ENCODE results near the gene ADARB1. TPM values are rescaled to one million over a fixed set of nuclear protein-coding genes. Genes with fewer than 3 reads are reported as not detected.
A peak's percentile ranks its signal among the peaks of the same experiment; 100 is the strongest.

ADARB1 gene
- total RNA-seq, 2 experiments from 2014 or later: 6.6 to 20.5 TPM

- Histone ChIP-seq H3K4me3 (ENCODE audit: low read depth, low read length, poor library complexity, severe bottlenecking) (peak overlapping the region; percentile 44), H3K27ac (ENCODE audit: low read depth, low read length, poor library complexity, severe bottlenecking) (peak overlapping the region; percentile 81), H3K9me2 (ENCODE audit: insufficient read depth, low read length) (no peaks in the 10 kb centered on the region), H3K4me1 (ENCODE audit: insufficient read depth, low read length, poor library complexity, severe bottlenecking) (peaks cover 63% of the 10 kb centered on the region), H3K9me3 (ENCODE audit: low read length) (0 out of 2 replicates have a peak, but pooled peaks cover 7% of the 10 kb centered on the region), H3K36me3 (ENCODE audit: insufficient read depth, low read length) (no peaks in the 10 kb centered on the region; the same call in 1 of the 2 replicates), H4K20me1 (ENCODE audit: insufficient read depth, low read length) (no peaks in the 10 kb centered on the region), H3K4me2 (ENCODE audit: low read length) (peak overlapping the region; percentile 62), H2AFZ (ENCODE audit: low read length) (no peak overlapping the region), H3K79me2 (ENCODE audit: insufficient read depth, low read depth, low read length) (no peaks in the 10 kb centered on the region)
- intact Hi-C loops (cut with micrococcal nuclease; ENCODE audit: unreplicated experiment): loop anchor here (1.0 to 2.0 kb wide), 2 partner anchors 17 to 36 kb away; partner anchors contain the start of gene ADARB1
- BruUV-seq (replicated peaks): no TSS peak
- ChIA-PET POLR2A (interaction anchor here (1.1 to 7.3 kb wide), 2 partner anchors 8 to 14 kb away, joined by 3 to 116 read pairs; no protein-coding TSS in a partner anchor), CTCF (ENCODE audit: unreplicated experiment) (interaction anchor here (1.0 to 3.0 kb wide), 4 partner anchors 12 to 237 kb away, joined by 3 to 14 read pairs (median 4); no protein-coding TSS in a partner anchor)
- no peak for TF ChIP-seq EZH2phosphoT487 (IDR thresholded peaks at IDR 0.05; ENCODE audit: borderline replicate concordance, low read depth, low read length)
- no peak for TF ChIP-seq CTCF (conservative IDR thresholded peaks at IDR 0.05; ENCODE audit: low read length)
- DNase-seq (ENCODE audit: low spot score): peak; percentile 57
Measured at GRCh38 chr21:45110873-45111624, 36.7 kb downstream of the ADARB1 start.

- CTCF ChIA-PET (ENCODE audit: unreplicated experiment): interaction anchor here (0.8 to 3.0 kb wide), 4 partner anchors 11 to 17 kb away, joined by 3 to 14 read pairs (median 4); no protein-coding TSS in a partner anchor
- no peak overlapping the region for H2AFZ ChIP-seq (ENCODE audit: low read length)
- no peaks in the 10 kb centered on the region for H3K79me2 ChIP-seq (ENCODE audit: insufficient read depth, low read depth, low read length)
Measured at GRCh38 chr21:45111703-45112102, 37.3 kb downstream of the ADARB1 start.

More at GRCh38 chr21:45111703-45112102, 37.3 kb downstream of the ADARB1 start:
- BruUV-seq (replicated peaks): no TSS peak
- POLR2A ChIA-PET: interaction anchor here (1.1 to 7.3 kb wide), 2 partner anchors 9 to 13 kb away, joined by 4 to 116 read pairs; no protein-coding TSS in a partner anchor
- no peaks in the 10 kb centered on the region for H3K9me2 ChIP-seq (ENCODE audit: insufficient read depth, low read length)
- H3K4me2 ChIP-seq (ENCODE audit: low read length): peak overlapping the region; percentile 62
- H3K9me3 ChIP-seq (ENCODE audit: low read length): 0 out of 2 replicates have a peak, but pooled peaks cover 7% of the 10 kb centered on the region
- H3K4me1 ChIP-seq (ENCODE audit: insufficient read depth, low read length, poor library complexity, severe bottlenecking): peaks cover 58% of the 10 kb centered on the region
- no peak for DNase-seq (ENCODE audit: low spot score)
- intact Hi-C loops (cut with micrococcal nuclease; ENCODE audit: unreplicated experiment): loop anchor here (2.0 kb wide), 1 partner anchor 37 kb away; the partner anchor contains the start of gene ADARB1
- H3K36me3 ChIP-seq (ENCODE audit: insufficient read depth, low read length): no peaks in the 10 kb centered on the region; the same call in 1 of the 2 replicates
- H3K4me3 ChIP-seq (ENCODE audit: low read depth, low read length, poor library complexity, severe bottlenecking): no peak overlapping the region
- TF ChIP-seq CTCF (conservative IDR thresholded peaks at IDR 0.05; ENCODE audit: low read length): no peak
- no peak for TF ChIP-seq EZH2phosphoT487 (IDR thresholded peaks at IDR 0.05; ENCODE audit: borderline replicate concordance, low read depth, low read length)
- no peaks in the 10 kb centered on the region for H4K20me1 ChIP-seq (ENCODE audit: insufficient read depth, low read length)
- H3K27ac ChIP-seq (ENCODE audit: low read depth, low read length, poor library complexity, severe bottlenecking): no peak overlapping the region

Data from OCI-LY7 (cell line).